ENCODE data around the gene DENND6B.

GRCh38 chr22:50327711-50328019 lies 853 bp upstream of the DENND6B start:
- TF ChIP-seq TAF1 (IDR thresholded peaks at IDR 0.05; ENCODE audit: low read depth): no peak
- TF ChIP-seq, protein P1, sequence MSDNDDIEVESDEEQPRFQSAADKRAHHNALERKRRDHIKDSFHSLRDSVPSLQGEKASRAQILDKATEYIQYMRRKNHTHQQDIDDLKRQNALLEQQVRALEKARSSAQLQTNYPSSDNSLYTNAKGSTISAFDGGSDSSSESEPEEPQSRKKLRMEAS (IDR thresholded peaks at IDR 0.05): no peak
- TF ChIP-seq EGR1 (IDR thresholded peaks at IDR 0.05): no peak

Data from Ishikawa (cell line).